Testis (tissue), 3 donors: ENCODE results near the gene SLTM. TPM values are rescaled to one million over a fixed set of nuclear protein-coding genes. Genes with fewer than 3 reads are reported as not detected.

ENCODE experiments used
- DNase-seq: peaks from one replicate; pipeline ENCODE4 v3.0.0-alpha.2; 2019
- H3K27ac ChIP-seq, 2 donors: fragments of 200-600 bp; sonication (generic); one replicate each; pipeline ENCODE4 v1.5.1; 2019
- H3K27me3 ChIP-seq: fragments of 200-600 bp; sonication (generic); one replicate; pipeline ENCODE4 v1.5.1; 2019
- H3K36me3 ChIP-seq: fragments of 200-600 bp; sonication (generic); one replicate; pipeline ENCODE4 v1.5.1; 2017; ENCODE audit warnings: low read depth; ENCODE audit errors: missing control alignments
- H3K4me1 ChIP-seq: fragments of 200-600 bp; sonication (generic); one replicate; pipeline ENCODE4 v1.5.1; 2019
- H3K4me3 ChIP-seq, 2 donors: fragments of 200-600 bp; sonication (generic); one replicate each; pipeline ENCODE4 v1.5.1; 2017 to 2019
- H3K9me3 ChIP-seq: fragments of 200-600 bp; sonication (generic); one replicate; pipeline ENCODE4 v1.5.1; 2017
- POLR2A ChIP-seq: fragments of 450-650 bp; IDR thresholded peaks from one replicate; pipeline ENCODE4 v1.6.1; 2017; ENCODE audit warnings: antibody characterized with exemption, mild to moderate bottlenecking, moderate library complexity
- WGBS, 2 donors: methylation state at CpG; one replicate each; pipeline ENCODE4 v1.1.5; 2018; 5-methylcytosine and 5-hydroxymethylcytosine counted together
- intact Hi-C: fragments of 100-400 bp; cut with DNase I; formaldehyde crosslinking; loops from one replicate; pipeline ENCODE4 v1.15.1; 2023; ENCODE audit warnings: low total_unique reads
- polyA plus RNA-seq: library from polyadenylated mRNA; stranded (reverse); fragments of 350-450 nt; fragmentation: Illumina TruSeq; extraction: RNeasy Lipid Tissue Mini Kit (QIAGEN cat#74804); gene quantifications from one replicate; pipeline ENCODE4 v1.2.3, GENCODE V29; 2014; ENCODE audit warnings: low read depth, low replicate concordance; ENCODE audit not compliant: insufficient read depth
- total RNA-seq, 2 donors: library from RNA; depleted of rRNA; stranded (reverse); fragments of >200 nt; gene quantifications; one replicate each; pipeline ENCODE4 v1.2.3, GENCODE V29; 2016
- TF ChIP-seq, protein P1 (sequence below), 3 experiments: fragments of 450-650 bp in 2 of 3; fragments of 200-600 bp in 1 of 3; sonication (generic) in 1 of 3; IDR thresholded peaks; one replicate each; pipeline ENCODE4 v1.5.1; 2016 to 2019; ENCODE audit warnings: antibody characterized with exemption in 3 of 3, mild to moderate bottlenecking in 2 of 3, moderate library complexity in 1 of 3

Gene SLTM
- total and polyA plus RNA-seq, 3 donors from 2014 or later, result 29.7 to 116 (median 92.7) TPM

DNA sequence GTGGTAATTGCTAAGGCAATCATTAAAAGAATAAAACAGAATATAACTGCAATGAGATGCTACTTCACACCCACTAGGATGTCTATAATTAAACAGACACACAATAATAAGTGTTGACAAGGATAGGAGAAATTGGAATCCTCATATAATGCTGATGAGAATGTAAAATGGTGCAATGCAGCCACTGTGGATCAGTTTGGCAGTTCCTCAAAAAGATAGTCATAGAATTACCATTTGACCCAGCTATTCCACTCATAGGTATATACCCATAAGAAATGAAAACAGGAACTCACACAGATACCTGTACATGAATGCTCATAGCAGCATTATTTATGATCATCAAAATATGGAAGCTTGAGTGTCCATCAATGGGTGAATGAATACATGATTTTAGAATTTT, 44.4 kb upstream of the SLTM start:
- Histone ChIP-seq H3K9me3 (no peaks in the 10 kb centered on the region), H3K4me1 (no peaks in the 10 kb centered on the region), H3K27me3 (no peaks in the 10 kb centered on the region), H3K36me3 (no peaks in the 10 kb centered on the region), H3K27ac (no peak overlapping the region), H3K4me3 (no peak overlapping the region)
- intact Hi-C loops, result no loop called here
- DNase-seq, result no peak
- no peak for TF ChIP-seq POLR2A
- TF ChIP-seq, protein P1, sequence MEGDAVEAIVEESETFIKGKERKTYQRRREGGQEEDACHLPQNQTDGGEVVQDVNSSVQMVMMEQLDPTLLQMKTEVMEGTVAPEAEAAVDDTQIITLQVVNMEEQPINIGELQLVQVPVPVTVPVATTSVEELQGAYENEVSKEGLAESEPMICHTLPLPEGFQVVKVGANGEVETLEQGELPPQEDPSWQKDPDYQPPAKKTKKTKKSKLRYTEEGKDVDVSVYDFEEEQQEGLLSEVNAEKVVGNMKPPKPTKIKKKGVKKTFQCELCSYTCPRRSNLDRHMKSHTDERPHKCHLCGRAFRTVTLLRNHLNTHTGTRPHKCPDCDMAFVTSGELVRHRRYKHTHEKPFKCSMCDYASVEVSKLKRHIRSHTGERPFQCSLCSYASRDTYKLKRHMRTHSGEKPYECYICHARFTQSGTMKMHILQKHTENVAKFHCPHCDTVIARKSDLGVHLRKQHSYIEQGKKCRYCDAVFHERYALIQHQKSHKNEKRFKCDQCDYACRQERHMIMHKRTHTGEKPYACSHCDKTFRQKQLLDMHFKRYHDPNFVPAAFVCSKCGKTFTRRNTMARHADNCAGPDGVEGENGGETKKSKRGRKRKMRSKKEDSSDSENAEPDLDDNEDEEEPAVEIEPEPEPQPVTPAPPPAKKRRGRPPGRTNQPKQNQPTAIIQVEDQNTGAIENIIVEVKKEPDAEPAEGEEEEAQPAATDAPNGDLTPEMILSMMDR (IDR thresholded peaks at IDR 0.05), result no peak

DNA sequence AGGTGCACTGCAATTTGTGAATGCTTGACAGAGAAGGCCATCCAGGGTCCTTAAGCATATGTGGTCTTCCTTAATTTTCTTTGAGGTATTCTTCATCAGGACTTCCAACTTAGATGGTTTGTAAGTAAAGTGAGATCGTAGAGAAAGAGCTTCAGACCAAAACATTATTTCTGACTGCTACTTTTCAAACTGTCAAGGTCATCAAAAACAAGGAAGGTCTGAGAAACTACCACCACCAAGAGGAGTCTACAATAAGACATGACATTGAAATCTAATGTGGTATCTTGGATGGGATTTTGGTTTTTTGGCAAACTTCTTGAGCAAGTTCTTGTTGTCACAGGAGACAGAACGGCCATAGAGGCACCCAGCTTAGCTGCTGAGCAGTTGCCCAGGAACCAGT, 34.0 kb upstream of the SLTM start:
- no peaks in the 10 kb centered on the region for H3K36me3 ChIP-seq
- H3K4me3 ChIP-seq, result no peak overlapping the region
- WGBS, 2 donors, result 81 to 86% methylated on average over 2 of the region's 2 CpGs
- no peak for TF ChIP-seq POLR2A
- TF ChIP-seq, protein P1 (IDR thresholded peaks at IDR 0.05), result no peak
- no peaks in the 10 kb centered on the region for H3K9me3 ChIP-seq
- H3K4me1 ChIP-seq, result no peaks in the 10 kb centered on the region
- no peaks in the 10 kb centered on the region for H3K27me3 ChIP-seq
- DNase-seq, result no peak
- no peak overlapping the region for H3K27ac ChIP-seq
- intact Hi-C loops, result no loop called here

DNA sequence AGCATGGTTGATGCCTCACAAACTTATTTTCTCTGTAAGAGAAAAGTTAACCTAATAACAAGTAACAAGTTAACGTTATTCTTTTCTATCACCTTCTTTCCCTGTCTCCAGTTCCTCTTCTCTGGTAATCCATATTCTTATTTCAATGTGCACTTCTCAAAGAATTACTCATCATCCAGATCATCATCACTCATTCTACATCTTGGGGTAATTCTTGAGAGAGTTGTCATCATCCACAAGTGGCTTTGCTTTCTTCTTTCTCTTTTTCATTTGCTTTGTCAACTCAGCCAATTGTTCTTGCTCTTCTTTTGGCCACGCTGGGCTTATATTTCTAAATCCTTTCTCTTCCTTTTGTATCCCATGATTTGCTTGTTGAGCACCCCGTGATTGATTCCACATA, 33.2 kb upstream of the SLTM start:
- WGBS, 2 donors, result 85 to 93% methylated on average over 3 of the region's 3 CpGs
- no peaks in the 10 kb centered on the region for H3K9me3 ChIP-seq
- H3K4me3 ChIP-seq, result no peak overlapping the region
- no peaks in the 10 kb centered on the region for H3K27me3 ChIP-seq
- no peak for DNase-seq
- H3K4me1 ChIP-seq, result no peaks in the 10 kb centered on the region
- H3K27ac ChIP-seq, result no peak overlapping the region
- TF ChIP-seq POLR2A, result no peak
- TF ChIP-seq, protein P1 (IDR thresholded peaks at IDR 0.05), result no peak
- intact Hi-C loops, result no loop called here
- H3K36me3 ChIP-seq, result no peaks in the 10 kb centered on the region

DNA sequence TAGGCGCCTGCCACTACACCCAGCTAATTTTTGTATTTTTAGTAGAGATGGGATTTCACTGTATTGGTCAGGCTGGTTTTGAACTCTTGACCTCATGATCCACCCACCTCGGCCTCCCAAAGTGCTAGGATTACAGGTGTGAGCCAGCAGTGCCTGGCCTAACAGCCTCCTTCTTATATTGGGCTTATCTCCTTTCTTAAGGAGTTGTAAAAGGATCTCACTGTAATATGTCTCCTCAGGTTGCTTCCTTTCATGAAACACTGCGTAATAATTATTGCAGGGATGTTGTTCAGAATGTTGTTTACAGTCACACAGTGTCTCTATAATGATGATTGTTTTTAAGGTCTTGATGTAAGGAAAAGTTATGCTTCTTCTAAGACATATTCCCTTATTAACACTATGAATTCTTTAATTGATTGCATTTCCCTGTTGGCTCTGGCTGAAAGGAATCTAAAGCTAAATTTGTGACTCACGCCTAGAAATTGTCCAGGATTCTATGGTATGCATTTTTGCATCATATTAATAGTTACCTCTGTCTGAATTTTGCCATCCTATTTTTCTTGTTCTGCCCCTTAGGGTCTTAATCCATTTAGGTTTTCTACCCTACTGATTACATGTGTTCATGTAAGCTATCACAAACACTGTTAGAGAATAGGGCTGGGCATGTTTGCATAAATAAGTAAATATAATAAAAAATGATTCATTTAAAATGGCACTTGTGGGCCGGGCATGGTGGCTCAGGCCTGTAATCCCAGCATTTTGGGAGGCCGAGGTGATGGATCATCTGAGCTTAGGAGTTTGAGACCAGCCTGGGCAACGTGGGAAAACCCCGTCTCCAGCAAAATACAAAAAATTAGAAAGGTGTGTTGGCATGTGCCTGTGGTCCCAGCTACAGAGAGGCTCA, 29.4 kb upstream of the SLTM start:
- Histone ChIP-seq H3K9me3 (no peaks in the 10 kb centered on the region), H3K36me3 (no peaks in the 10 kb centered on the region), H3K27me3 (no peaks in the 10 kb centered on the region), H3K27ac (no peak overlapping the region), H3K4me1 (no peaks in the 10 kb centered on the region), H3K4me3 (no peak overlapping the region)
- TF ChIP-seq, protein P1 (IDR thresholded peaks at IDR 0.05), result no peak
- TF ChIP-seq POLR2A, result no peak
- 89 to 95% methylated on average over 8 of the region's 8 CpGs for WGBS, 2 donors
- DNase-seq, result no peak
- intact Hi-C loops, result no loop called here

DNA sequence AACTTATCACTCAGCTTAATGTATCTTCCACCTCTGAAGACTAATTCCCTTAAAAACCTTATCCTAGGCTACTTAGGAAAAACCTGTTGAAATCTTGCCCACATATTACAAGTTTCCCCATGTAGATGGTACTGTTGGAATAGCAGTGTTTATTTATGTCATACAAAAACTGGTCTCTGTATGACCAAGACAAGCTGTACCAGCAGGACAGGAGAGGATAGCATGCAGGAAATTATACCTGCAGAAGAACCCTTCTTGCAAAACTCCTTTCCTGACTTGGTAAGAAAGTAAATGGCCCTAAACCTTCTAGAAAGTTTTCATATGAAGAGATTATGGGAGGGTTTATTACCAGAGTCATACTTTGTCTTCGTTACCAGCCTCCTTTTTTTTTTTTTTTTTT, 28.7 kb upstream of the SLTM start:
- Histone ChIP-seq H3K27me3 (no peaks in the 10 kb centered on the region), H3K27ac (no peak overlapping the region), H3K4me1 (no peaks in the 10 kb centered on the region), H3K9me3 (no peaks in the 10 kb centered on the region), H3K36me3 (no peaks in the 10 kb centered on the region), H3K4me3 (no peak overlapping the region)
- WGBS, 2 donors, result 75 to 84% methylated on average over 1 of the region's 1 CpG
- DNase-seq, result no peak
- TF ChIP-seq, protein P1 (IDR thresholded peaks at IDR 0.05), result no peak
- no peak for TF ChIP-seq POLR2A
- intact Hi-C loops, result no loop called here
